ENCODE measurements around the gene GTF2F2. TPM values are rescaled to one million over a fixed set of nuclear protein-coding genes. Genes with fewer than 3 reads are reported as not detected.

GTF2F2 gene
- polyA plus RNA-seq, 1 donor (not counting 4 experiments of a cell fraction or from before 2014, with no cell fraction given) = 55.5 TPM

GRCh38 chr13:45200701-45201232, 80.5 kb downstream of the GTF2F2 start, which contains the start of gene KCTD4:
KCTD4 (minus strand) TSS chr13:45201045; CDS start chr13:45194567, 6,478 bp downstream.
- H2AFZ ChIP-seq (ENCODE audit: control insufficient read depth, low read length) = no peak within 1 kb of the TSS
- no peaks in the 10 kb centered on the region for H3K9me3 ChIP-seq (ENCODE audit: control insufficient read depth, low read depth, low read length)
- peak; percentile 88 for FAIRE-seq
- H3K36me3 ChIP-seq (ENCODE audit: control insufficient read depth in 2 of 2, extremely low read depth in 1 of 2, insufficient read depth in 2 of 2, low read length in 2 of 2) = peaks cover 2 to 5% of the 10 kb centered on the region in 2 experiments
- peak within 1 kb of the TSS; percentile 20 for H3K9ac ChIP-seq (ENCODE audit: control insufficient read depth, extremely low read depth, insufficient read depth, low read length)
- H3K79me2 ChIP-seq (ENCODE audit: control insufficient read depth, insufficient read depth, low read length) = peaks cover 47% of the 10 kb centered on the region
- no peak for TF ChIP-seq EZH2 (IDR thresholded peaks at IDR 0.05; ENCODE audit: low read length)
- TF ChIP-seq CTCF (optimal IDR thresholded peaks at IDR 0.05 in 1 of 3, IDR thresholded peaks at IDR 0.05 in 1 of 3, conservative IDR thresholded peaks at IDR 0.05 in 1 of 3; ENCODE audit: extremely low read depth in 1 of 3, insufficient read depth in 2 of 3, low read length in 3 of 3) = no peak
- peak within 1 kb of the TSS; percentile 54 for H3K27ac ChIP-seq (ENCODE audit: control insufficient read depth, insufficient read depth, low read length)
- H3K4me2 ChIP-seq (ENCODE audit: control insufficient read depth, extremely low read depth, insufficient read depth, low read depth, low read length) = peak within 1 kb of the TSS; percentile 30
- H3K9me1 ChIP-seq (ENCODE audit: control insufficient read depth, extremely low read depth, insufficient read depth, low read length) = no peaks in the 10 kb centered on the region
- dilution Hi-C loops (cut with MboI; ENCODE audit: extremely low pct_ligation_motif_present, low sequenced_read_pairs) = no loop called here
- H3K4me1 ChIP-seq (ENCODE audit: control insufficient read depth, extremely low read depth, insufficient read depth, low read length) = peaks cover 56% of the 10 kb centered on the region
- H3K27me3 ChIP-seq (ENCODE audit: control insufficient read depth, extremely low read depth, insufficient read depth, low read length) = no peaks in the 10 kb centered on the region
- H4K20me1 ChIP-seq (ENCODE audit: control insufficient read depth, extremely low read depth, insufficient read depth, low read length) = no peaks in the 10 kb centered on the region
- DNase-seq (ENCODE audit: low read depth, low spot score) = no peak
- H3K4me3 ChIP-seq (ENCODE audit: control insufficient read depth in 2 of 3, extremely low read depth in 1 of 3, insufficient read depth in 2 of 3, low read depth in 1 of 3, low read length in 3 of 3) = no peak within 1 kb of the TSS

- dilution Hi-C loops (cut with MboI; ENCODE audit: extremely low pct_ligation_motif_present, low sequenced_read_pairs) = no loop called here
- FAIRE-seq = peak; percentile 52
- TF ChIP-seq EZH2 (IDR thresholded peaks at IDR 0.05; ENCODE audit: low read length) (no peak), CTCF (optimal IDR thresholded peaks at IDR 0.05 in 1 of 3, IDR thresholded peaks at IDR 0.05 in 1 of 3, conservative IDR thresholded peaks at IDR 0.05 in 1 of 3; ENCODE audit: extremely low read depth in 1 of 3, insufficient read depth in 2 of 3, low read length in 3 of 3) (no peak)
These were observed 84.8 kb downstream of the GTF2F2 start for GRCh38 chr13:45205124-45205523.

More at GRCh38 chr13:45205124-45205523, 84.8 kb downstream of the GTF2F2 start:
- Histone ChIP-seq H3K79me2 (ENCODE audit: control insufficient read depth, insufficient read depth, low read length) (peaks cover 38% of the 10 kb centered on the region), H2AFZ (ENCODE audit: control insufficient read depth, low read length) (no peak overlapping the region), H3K4me1 (ENCODE audit: control insufficient read depth, extremely low read depth, insufficient read depth, low read length) (peaks cover 54% of the 10 kb centered on the region), H3K4me3 (ENCODE audit: control insufficient read depth in 2 of 3, extremely low read depth in 1 of 3, insufficient read depth in 2 of 3, low read depth in 1 of 3, low read length in 3 of 3) (no peak overlapping the region), H3K9me1 (ENCODE audit: control insufficient read depth, extremely low read depth, insufficient read depth, low read length) (no peaks in the 10 kb centered on the region), H3K36me3 (ENCODE audit: control insufficient read depth in 2 of 2, extremely low read depth in 1 of 2, insufficient read depth in 2 of 2, low read length in 2 of 2) (peaks cover 5 to 10% of the 10 kb centered on the region in 2 experiments), H3K9me3 (ENCODE audit: control insufficient read depth, low read depth, low read length) (no peaks in the 10 kb centered on the region), H3K9ac (ENCODE audit: control insufficient read depth, extremely low read depth, insufficient read depth, low read length) (no peak overlapping the region), H3K27ac (ENCODE audit: control insufficient read depth, insufficient read depth, low read length) (peak overlapping the region; percentile 98), H3K4me2 (ENCODE audit: control insufficient read depth, extremely low read depth, insufficient read depth, low read depth, low read length) (no peak overlapping the region), H3K27me3 (ENCODE audit: control insufficient read depth, extremely low read depth, insufficient read depth, low read length) (no peaks in the 10 kb centered on the region), H4K20me1 (ENCODE audit: control insufficient read depth, extremely low read depth, insufficient read depth, low read length) (no peaks in the 10 kb centered on the region)
- no peak for DNase-seq (ENCODE audit: low read depth, low spot score)
